Suprapubic skin (tissue), 4 donors: ENCODE data around the gene GAN. TPM values are rescaled to one million over a fixed set of nuclear protein-coding genes. Genes with fewer than 3 reads are reported as not detected.

Experiments used
- DNase-seq, 2 donors: peaks; one replicate each; pipeline ENCODE4 v3.0.0-alpha.2; 2019; ENCODE audit warnings: low spot score in 2 of 2
- H3K27ac ChIP-seq: fragments of 200-600 bp; sonication (generic); one replicate; pipeline ENCODE4 v1.5.1; 2019
- H3K27me3 ChIP-seq: fragments of 200-600 bp; sonication (generic); one replicate; pipeline ENCODE4 v1.5.1; 2019
- H3K36me3 ChIP-seq: fragments of 200-600 bp; sonication (generic); one replicate; pipeline ENCODE4 v1.5.1; 2019
- H3K4me1 ChIP-seq: fragments of 200-600 bp; sonication (generic); one replicate; pipeline ENCODE4 v1.5.1; 2019
- H3K4me3 ChIP-seq: fragments of 200-600 bp; sonication (generic); one replicate; pipeline ENCODE4 v1.5.1; 2019; ENCODE audit warnings: mild to moderate bottlenecking
- H3K9me3 ChIP-seq: fragments of 200-600 bp; sonication (generic); one replicate; pipeline ENCODE4 v1.5.1; 2019
- CTCF ChIP-seq, 2 donors: fragments of 200-600 bp in 1 of 2; fragments of 450-650 bp in 1 of 2; sonication (generic) in 1 of 2; IDR thresholded peaks; one replicate each; pipeline ENCODE4 v1.5.1; 2016 to 2019; ENCODE audit warnings: antibody characterized with exemption in 2 of 2, mild to moderate bottlenecking in 1 of 2, moderate library complexity in 1 of 2
- EP300 ChIP-seq: sonication (generic); formaldehyde crosslinking; IDR thresholded peaks from one replicate; pipeline ENCODE4 v1.6.1; 2017; ENCODE audit warnings: antibody characterized with exemption
- POLR2A ChIP-seq, 2 donors: fragments of 450-650 bp; IDR thresholded peaks; one replicate each; pipeline ENCODE4 v1.6.1; 2017; ENCODE audit warnings: antibody characterized with exemption in 2 of 2, mild to moderate bottlenecking in 2 of 2, moderate library complexity in 2 of 2
- POLR2AphosphoS5 ChIP-seq, 3 donors: sonication (generic); formaldehyde crosslinking; IDR thresholded peaks; one replicate each; pipeline ENCODE4 v1.6.1; 2017; ENCODE audit warnings: antibody characterized with exemption in 3 of 3
- WGBS: methylation state at CpG from one replicate; pipeline ENCODE4 v1.1.5; 2018; 5-methylcytosine and 5-hydroxymethylcytosine counted together
- total RNA-seq, 4 donors: library from RNA; depleted of rRNA; stranded (reverse); fragments of >200 nt; gene quantifications; one replicate each; pipeline ENCODE4 v1.1.0, GENCODE V29; 2016

The GAN gene
- total RNA-seq, 4 donors from 2014 or later: 74.3 to 168 (median 130) TPM

GRCh38 chr16:81273223-81273950, 41.4 kb upstream of the GAN start:
- peaks cover 26% of the 10 kb centered on the region for H3K4me1 ChIP-seq
- no peaks in the 10 kb centered on the region for H3K27me3 ChIP-seq
- no peak for DNase-seq
- no peaks in the 10 kb centered on the region for H3K36me3 ChIP-seq
- H3K4me3 ChIP-seq: no peak overlapping the region
- no peak overlapping the region for H3K27ac ChIP-seq
- H3K9me3 ChIP-seq: no peaks in the 10 kb centered on the region
- WGBS: 55% methylated on average over 10 of the region's 10 CpGs
- TF ChIP-seq CTCF (IDR thresholded peaks at IDR 0.05) (no peak), EP300 (no peak), POLR2AphosphoS5 (IDR thresholded peaks at IDR 0.05) (no peak), POLR2A (IDR thresholded peaks at IDR 0.05) (no peak)

- H3K36me3 ChIP-seq: no peaks in the 10 kb centered on the region
- WGBS: 67% methylated on average over 5 of the region's 9 CpGs
- H3K27ac ChIP-seq: no peak overlapping the region
- H3K4me3 ChIP-seq: no peak overlapping the region
- no peaks in the 10 kb centered on the region for H3K27me3 ChIP-seq
- TF ChIP-seq POLR2A (IDR thresholded peaks at IDR 0.05) (no peak), EP300 (no peak), POLR2AphosphoS5 (IDR thresholded peaks at IDR 0.05) (no peak), CTCF (IDR thresholded peaks at IDR 0.05) (no peak)
- H3K4me1 ChIP-seq: peaks cover 26% of the 10 kb centered on the region
- DNase-seq: no peak
- H3K9me3 ChIP-seq: no peaks in the 10 kb centered on the region
Measured at GRCh38 chr16:81275064-81275532, 39.7 kb upstream of the GAN start.

DNA sequence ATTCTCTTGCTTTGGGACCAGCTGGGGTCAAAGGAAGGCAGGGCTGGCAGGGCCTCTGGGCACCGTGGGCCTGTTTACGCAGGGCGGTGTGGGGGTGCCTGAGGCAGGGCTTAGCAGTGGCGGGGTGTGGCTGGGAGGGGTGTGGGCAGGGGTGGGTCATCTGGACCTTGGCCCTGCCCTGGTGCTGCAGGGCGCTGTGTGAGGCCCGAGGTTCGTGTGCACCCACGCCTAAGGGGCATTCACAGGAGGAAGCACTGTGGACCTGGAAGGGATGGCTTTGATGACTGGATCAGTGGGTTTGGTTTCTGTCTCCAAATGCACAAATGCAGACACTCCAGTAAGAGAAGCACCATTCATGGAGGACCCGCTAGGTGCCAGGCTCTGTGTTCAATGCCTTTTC, 39.0 kb upstream of the GAN start:
- WGBS: 74% methylated on average over 4 of the region's 9 CpGs

DNA sequence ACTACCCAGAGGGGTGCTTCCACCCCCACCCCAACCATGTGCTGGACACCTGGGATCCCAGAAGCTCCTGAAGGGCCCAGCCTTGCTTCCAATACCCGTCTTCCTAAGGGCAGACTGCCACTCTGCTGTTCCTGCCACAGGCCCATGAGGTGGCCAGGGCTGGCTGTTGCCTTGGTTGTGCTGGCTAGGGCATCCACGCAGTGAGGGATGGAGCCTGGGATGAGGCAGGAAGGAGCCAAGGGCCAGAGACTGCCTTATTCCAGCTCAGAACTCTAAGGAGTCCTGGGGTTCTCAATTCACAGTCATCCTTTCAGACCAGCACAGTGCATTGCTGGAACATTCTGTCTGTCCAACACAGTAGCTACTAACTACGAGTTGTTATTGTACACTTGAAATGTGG, 38.4 kb upstream of the GAN start:
- 94% methylated on average over 2 of the region's 3 CpGs for WGBS
- TF ChIP-seq CTCF (IDR thresholded peaks at IDR 0.05) (no peak), POLR2A (IDR thresholded peaks at IDR 0.05) (no peak), POLR2AphosphoS5 (IDR thresholded peaks at IDR 0.05) (no peak)
- H3K27ac ChIP-seq: peak overlapping the region; percentile 27
- H3K4me3 ChIP-seq: no peak overlapping the region
- H3K4me1 ChIP-seq: peaks cover 26% of the 10 kb centered on the region
- DNase-seq: no peak
- H3K27me3 ChIP-seq: no peaks in the 10 kb centered on the region
- no peaks in the 10 kb centered on the region for H3K9me3 ChIP-seq
- H3K36me3 ChIP-seq: no peaks in the 10 kb centered on the region

More for the DNA sequence above, 39.0 kb upstream of the GAN start:
- no peaks in the 10 kb centered on the region for H3K27me3 ChIP-seq
- no peaks in the 10 kb centered on the region for H3K36me3 ChIP-seq
- no peak for TF ChIP-seq POLR2AphosphoS5 (IDR thresholded peaks at IDR 0.05)
- TF ChIP-seq EP300: no peak
- TF ChIP-seq POLR2A (IDR thresholded peaks at IDR 0.05): no peak
- TF ChIP-seq CTCF (IDR thresholded peaks at IDR 0.05): no peak
- peak overlapping the region; percentile 12 for H3K27ac ChIP-seq
- H3K4me1 ChIP-seq: peaks cover 26% of the 10 kb centered on the region
- DNase-seq: no peak
- no peak overlapping the region for H3K4me3 ChIP-seq
- no peaks in the 10 kb centered on the region for H3K9me3 ChIP-seq

DNA sequence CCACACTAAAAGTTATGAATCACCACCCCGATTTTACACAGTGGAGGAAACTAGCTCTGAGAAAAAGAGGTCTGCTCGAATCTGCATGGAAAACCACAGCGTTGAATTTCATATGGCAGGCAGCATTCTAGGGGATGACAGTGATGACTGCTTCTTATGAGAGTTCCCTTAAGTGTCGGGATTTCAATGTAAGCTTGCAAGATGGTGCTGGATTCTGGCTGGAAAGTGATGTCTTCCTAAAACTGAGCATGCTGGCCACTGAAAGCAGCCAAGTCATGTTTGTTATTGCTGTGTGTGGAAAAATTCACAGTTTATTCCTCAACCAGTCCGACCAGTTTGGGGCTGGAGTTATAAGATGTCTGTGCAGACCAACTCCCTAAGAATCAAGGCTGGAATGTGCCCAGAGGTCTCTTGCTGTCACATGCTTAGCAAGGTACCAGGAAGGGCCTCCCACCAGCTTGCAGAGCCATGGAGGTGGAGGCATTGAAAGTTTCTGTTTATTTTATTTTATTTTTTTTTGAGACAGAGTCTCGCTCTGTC, 37.2 kb upstream of the GAN start:
- WGBS: 36% methylated on average over 6 of the region's 6 CpGs
- TF ChIP-seq POLR2A (IDR thresholded peaks at IDR 0.05) (no peak), CTCF (IDR thresholded peaks at IDR 0.05) (no peak), POLR2AphosphoS5 (IDR thresholded peaks at IDR 0.05) (no peak), EP300 (no peak)
- Histone ChIP-seq H3K4me1 (peaks cover 26% of the 10 kb centered on the region), H3K27me3 (no peaks in the 10 kb centered on the region), H3K9me3 (no peaks in the 10 kb centered on the region), H3K27ac (peak overlapping the region; percentile 79), H3K36me3 (no peaks in the 10 kb centered on the region), H3K4me3 (no peak overlapping the region)
- DNase-seq: no peak
